Measurements from ENCODE around the gene MIPEP. TPM values are rescaled to one million over a fixed set of nuclear protein-coding genes. Genes with fewer than 3 reads are reported as not detected.

MIPEP gene
- total and polyA plus RNA-seq, 10 of the 15 experiments (the other 5 are each of a cell fraction or from before 2014, with no cell fraction given), result 15.6 to 56.2 (median 29.8) TPM

GRCh38 chr13:23861310-23861709 lies 27.9 kb downstream of the MIPEP start:
- no peak overlapping the region for H3K27ac ChIP-seq (ENCODE audit: control insufficient read depth, insufficient read depth)
- H2AFZ ChIP-seq (ENCODE audit: control insufficient read depth, low read depth, low read length), result no peak overlapping the region
- no peak for FAIRE-seq
- no peaks in the 10 kb centered on the region for H3K9me3 ChIP-seq (replicated peaks; ENCODE audit: control insufficient read depth, insufficient read depth, low read length)
- SMC1A ChIA-PET (ENCODE audit: uncharacterized antibody, unreplicated experiment), result interaction anchor here (1.2 to 2.2 kb wide), 3 partner anchors 16 to 68 kb away, joined by 3 to 6 read pairs (median 3); no protein-coding TSS in a partner anchor
- ATAC-seq, result no peak
- no peaks in the 10 kb centered on the region for H3K79me2 ChIP-seq (ENCODE audit: control insufficient read depth, insufficient read depth, low read length)
- no peak for DNase-seq (ENCODE audit: low read depth, low spot score)
- no peaks in the 10 kb centered on the region; the same call in 1 of the 2 replicates for H3K4me1 ChIP-seq (ENCODE audit: control insufficient read depth, insufficient read depth, low read length)
- H3K9ac ChIP-seq (ENCODE audit: control insufficient read depth, insufficient read depth, low read length), result no peak overlapping the region
- H3K27me3 ChIP-seq (replicated peaks in 1 of 2; ENCODE audit: control insufficient read depth in 2 of 2, insufficient read depth in 2 of 2, low read length in 1 of 2), result no peaks in the 10 kb centered on the region
- no peak overlapping the region for H3K4me2 ChIP-seq (ENCODE audit: control insufficient read depth, insufficient read depth)
- BruUV-seq (replicated peaks), result no TSS peak
- 98% methylated on average over 2 of the region's 2 CpGs for WGBS (ENCODE audit: insufficient coverage, insufficient replicate concordance, low lambda C conversion rate, missing lambda C conversion rate)
- POLR2A ChIA-PET, result no interaction called here
- RAD21 ChIA-PET (ENCODE audit: unreplicated experiment), result interaction anchor here (0.5 to 0.9 kb wide), 3 partner anchors 10 to 50 kb away, joined by 3 read pairs; no protein-coding TSS in a partner anchor
- no peaks in the 10 kb centered on the region for H4K20me1 ChIP-seq (ENCODE audit: control insufficient read depth, insufficient read depth)
- in situ Hi-C loops (cut with MboI), result no loop called here
- no peaks in the 10 kb centered on the region for H3K36me3 ChIP-seq (ENCODE audit: control insufficient read depth in 2 of 2, insufficient read depth in 2 of 2, low read length in 1 of 2)
- CTCF ChIA-PET, result interaction anchor here (0.8 to 1.3 kb wide), 3 partner anchors 37 to 83 kb away, joined by 3 to 4 read pairs (median 3); no protein-coding TSS in a partner anchor
- intact Hi-C loops (cut with micrococcal nuclease; ENCODE audit: unreplicated experiment), result no loop called here
- H3K4me3 ChIP-seq, result no peak overlapping the region
- TF ChIP-seq RCOR1 (conservative IDR thresholded peaks at IDR 0.05; ENCODE audit: low read depth, low read length) (no peak), HDAC6 (IDR thresholded peaks at IDR 0.05; ENCODE audit: unreplicated experiment) (no peak), GATAD2B (conservative IDR thresholded peaks at IDR 0.05; ENCODE audit: low read depth) (no peak), PBX3 (IDR thresholded peaks at IDR 0.05; ENCODE audit: insufficient replicate concordance, low read depth, low read length) (no peak), EZH2 (IDR thresholded peaks at IDR 0.05; ENCODE audit: borderline replicate concordance, control insufficient read depth, low read depth, low read length) (no peak), TCF12 (IDR thresholded peaks at IDR 0.05; ENCODE audit: low read depth, low read length) (no peak), NFYB (IDR thresholded peaks at IDR 0.05; ENCODE audit: insufficient read depth, low read depth, low read length) (no peak), BCL11A (IDR thresholded peaks at IDR 0.05; ENCODE audit: low read depth, low read length) (no peak), JUNB (IDR thresholded peaks at IDR 0.05) (no peak)
- TF ChIP-seq, protein P1, sequence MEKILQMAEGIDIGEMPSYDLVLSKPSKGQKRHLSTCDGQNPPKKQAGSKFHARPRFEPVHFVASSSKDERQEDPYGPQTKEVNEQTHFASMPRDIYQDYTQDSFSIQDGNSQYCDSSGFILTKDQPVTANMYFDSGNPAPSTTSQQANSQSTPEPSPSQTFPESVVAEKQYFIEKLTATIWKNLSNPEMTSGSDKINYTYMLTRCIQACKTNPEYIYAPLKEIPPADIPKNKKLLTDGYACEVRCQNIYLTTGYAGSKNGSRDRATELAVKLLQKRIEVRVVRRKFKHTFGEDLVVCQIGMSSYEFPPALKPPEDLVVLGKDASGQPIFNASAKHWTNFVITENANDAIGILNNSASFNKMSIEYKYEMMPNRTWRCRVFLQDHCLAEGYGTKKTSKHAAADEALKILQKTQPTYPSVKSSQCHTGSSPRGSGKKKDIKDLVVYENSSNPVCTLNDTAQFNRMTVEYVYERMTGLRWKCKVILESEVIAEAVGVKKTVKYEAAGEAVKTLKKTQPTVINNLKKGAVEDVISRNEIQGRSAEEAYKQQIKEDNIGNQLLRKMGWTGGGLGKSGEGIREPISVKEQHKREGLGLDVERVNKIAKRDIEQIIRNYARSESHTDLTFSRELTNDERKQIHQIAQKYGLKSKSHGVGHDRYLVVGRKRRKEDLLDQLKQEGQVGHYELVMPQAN (conservative IDR thresholded peaks at IDR 0.05), result no peak
- TF ChIP-seq, protein P2, sequence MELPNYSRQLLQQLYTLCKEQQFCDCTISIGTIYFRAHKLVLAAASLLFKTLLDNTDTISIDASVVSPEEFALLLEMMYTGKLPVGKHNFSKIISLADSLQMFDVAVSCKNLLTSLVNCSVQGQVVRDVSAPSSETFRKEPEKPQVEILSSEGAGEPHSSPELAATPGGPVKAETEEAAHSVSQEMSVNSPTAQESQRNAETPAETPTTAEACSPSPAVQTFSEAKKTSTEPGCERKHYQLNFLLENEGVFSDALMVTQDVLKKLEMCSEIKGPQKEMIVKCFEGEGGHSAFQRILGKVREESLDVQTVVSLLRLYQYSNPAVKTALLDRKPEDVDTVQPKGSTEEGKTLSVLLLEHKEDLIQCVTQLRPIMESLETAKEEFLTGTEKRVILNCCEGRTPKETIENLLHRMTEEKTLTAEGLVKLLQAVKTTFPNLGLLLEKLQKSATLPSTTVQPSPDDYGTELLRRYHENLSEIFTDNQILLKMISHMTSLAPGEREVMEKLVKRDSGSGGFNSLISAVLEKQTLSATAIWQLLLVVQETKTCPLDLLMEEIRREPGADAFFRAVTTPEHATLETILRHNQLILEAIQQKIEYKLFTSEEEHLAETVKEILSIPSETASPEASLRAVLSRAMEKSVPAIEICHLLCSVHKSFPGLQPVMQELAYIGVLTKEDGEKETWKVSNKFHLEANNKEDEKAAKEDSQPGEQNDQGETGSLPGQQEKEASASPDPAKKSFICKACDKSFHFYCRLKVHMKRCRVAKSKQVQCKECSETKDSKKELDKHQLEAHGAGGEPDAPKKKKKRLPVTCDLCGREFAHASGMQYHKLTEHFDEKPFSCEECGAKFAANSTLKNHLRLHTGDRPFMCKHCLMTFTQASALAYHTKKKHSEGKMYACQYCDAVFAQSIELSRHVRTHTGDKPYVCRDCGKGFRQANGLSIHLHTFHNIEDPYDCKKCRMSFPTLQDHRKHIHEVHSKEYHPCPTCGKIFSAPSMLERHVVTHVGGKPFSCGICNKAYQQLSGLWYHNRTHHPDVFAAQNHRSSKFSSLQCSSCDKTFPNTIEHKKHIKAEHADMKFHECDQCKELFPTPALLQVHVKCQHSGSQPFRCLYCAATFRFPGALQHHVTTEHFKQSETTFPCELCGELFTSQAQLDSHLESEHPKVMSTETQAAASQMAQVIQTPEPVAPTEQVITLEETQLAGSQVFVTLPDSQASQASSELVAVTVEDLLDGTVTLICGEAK (IDR thresholded peaks at IDR 0.05; ENCODE audit: borderline replicate concordance), result no peak

Measured in GM12878 (cell line).